A549 (cell line): ENCODE measurements around the gene TCTN1. TPM values are rescaled to one million over a fixed set of nuclear protein-coding genes. Genes with fewer than 3 reads are reported as not detected.

Source experiments
- ATAC-seq, 2 experiments: fragments of 200-7000 bp in 1 of 2; fragments of >200 bp in 1 of 2; cut with Nextera tagmentation in 1 of 2; cut with Tn5 transposase in 1 of 2; 3 replicates each; pipeline versions ENCODE4 v1.8.0 to v1.9.1; 2018 to 2020; ENCODE audit warnings: mild to moderate bottlenecking in 1 of 2, moderate library complexity in 1 of 2
- CTCF ChIA-PET: fragments of 300-600 bp; sonication (Branson Sonifier 250); formaldehyde crosslinking; extraction: SDS; loops from one replicate; lab custom pipeline; 2021; ENCODE audit warnings: antibody characterized with exemption, inconsistent platforms; lab: Yijun Ruan, JAX
- POLR2A ChIA-PET: fragments of 350-600 bp; formaldehyde crosslinking; extraction: SDS; loops from one replicate; lab custom pipeline; 2021; ENCODE audit warnings: antibody characterized with exemption, inconsistent platforms; lab: Yijun Ruan, JAX
- DNase-seq, 2 experiments: peaks; one replicate each; pipeline versions ENCODE4 v3.0.0 to v3.0.0-alpha.2; 2011 to 2016; ENCODE audit warnings: low read depth in 1 of 2, low spot score in 1 of 2
- FAIRE-seq: peaks from 2 replicates; lab custom pipeline; 2011; peaks lifted over from hg19 to GRCh38; lab: Jason Lieb, UNC
- H3K27ac ChIP-seq, 2 experiments: fragments of >200 bp; sonication (Bioruptor Twin); formaldehyde crosslinking; 3 replicates each; pipeline ENCODE4 v1.5.1; 2016 to 2017
- H3K4me1 ChIP-seq: fragments of >200 bp; sonication (Bioruptor Twin); formaldehyde crosslinking; 3 replicates; pipeline ENCODE4 v1.6.1; 2016
- H3K4me2 ChIP-seq: fragments of >200 bp; sonication (Bioruptor Twin); formaldehyde crosslinking; 3 replicates; pipeline ENCODE4 v1.6.1; 2016
- H3K4me3 ChIP-seq: fragments of >200 bp; sonication (Bioruptor Twin); formaldehyde crosslinking; 3 replicates; pipeline ENCODE4 v1.5.1; 2016
- H3K9me3 ChIP-seq: fragments of >200 bp; sonication (Bioruptor Twin); formaldehyde crosslinking; 3 replicates; pipeline ENCODE4 v1.6.1; 2016
- CBX8 ChIP-seq: fragments of 200-600 bp; sonication (generic); IDR thresholded peaks from 2 replicates; pipeline ENCODE4 v1.6.1; 2016
- CHD2 ChIP-seq: fragments of 150-350 bp; IDR thresholded peaks from 2 replicates; pipeline ENCODE4 v1.6.1; 2014; ENCODE audit warnings: low read length; ENCODE audit not compliant: partially characterized antibody
- EHF ChIP-seq: fragments of 250-450 bp; sonication (Bioruptor Pico); IDR thresholded peaks from 2 replicates; pipeline ENCODE4 v1.5.0; 2020; ENCODE audit warnings: mild to moderate bottlenecking
- EP300 ChIP-seq, 2 experiments: fragments of >200 bp; sonication (Bioruptor Twin); formaldehyde crosslinking; IDR thresholded peaks; 2 replicates in 1 of 2; 3 replicates in 1 of 2; pipeline ENCODE4 v1.6.1; 2016 to 2017
- ESRRA ChIP-seq: fragments of 150-350 bp; IDR thresholded peaks from 2 replicates; pipeline ENCODE4 v1.6.1; 2014; ENCODE audit warnings: mild to moderate bottlenecking, low read length, borderline replicate concordance
- FOXS1 ChIP-seq: fragments of 250-450 bp; sonication (Bioruptor Pico); IDR thresholded peaks from 2 replicates; pipeline ENCODE4 v1.5.0; 2020; ENCODE audit warnings: mild to moderate bottlenecking, moderate library complexity
- HES2 ChIP-seq: fragments of >200 bp; sonication (Bioruptor Twin); formaldehyde crosslinking; IDR thresholded peaks from 2 replicates; pipeline ENCODE4 v1.6.1; 2016
- HMGXB4 ChIP-seq: fragments of 250-450 bp; sonication (Bioruptor Pico); IDR thresholded peaks from 2 replicates; pipeline ENCODE4 v1.5.0; 2021; ENCODE audit warnings: mild to moderate bottlenecking, moderate library complexity, borderline replicate concordance
- HOXB5 ChIP-seq: fragments of 250-450 bp; sonication (Bioruptor Pico); IDR thresholded peaks from 2 replicates; pipeline ENCODE4 v1.5.0; 2020; ENCODE audit warnings: mild to moderate bottlenecking, moderate library complexity
- JUNB ChIP-seq: fragments of >200 bp; sonication (Bioruptor Twin); formaldehyde crosslinking; IDR thresholded peaks from 2 replicates; pipeline ENCODE4 v1.6.1; 2016
- KDM5A ChIP-seq: fragments of 200-600 bp; sonication (generic); IDR thresholded peaks from 2 replicates; pipeline ENCODE4 v1.6.1; 2016; ENCODE audit warnings: antibody characterized with exemption, mild to moderate bottlenecking
- MAFK ChIP-seq: fragments of 450-650 bp; IDR thresholded peaks from 2 replicates; pipeline ENCODE4 v1.6.1; 2014; ENCODE audit not compliant: partially characterized antibody
- MAX ChIP-seq: IDR thresholded peaks from 2 replicates; pipeline ENCODE4 v1.6.1; 2012
- NFE2L2 ChIP-seq: fragments of 150-350 bp; conservative IDR thresholded peaks from 2 replicates; pipeline ENCODE4 v1.6.1; 2014; ENCODE audit warnings: low read length
- RARB ChIP-seq: fragments of 250-450 bp; sonication (Bioruptor Pico); IDR thresholded peaks from 2 replicates; pipeline ENCODE4 v1.8.0; 2021; ENCODE audit warnings: mild to moderate bottlenecking, moderate library complexity
- RNF2 ChIP-seq: fragments of 200-600 bp; sonication (generic); IDR thresholded peaks from 2 replicates; pipeline ENCODE4 v1.6.1; 2016; ENCODE audit warnings: low read depth, mild to moderate bottlenecking, antibody characterized with exemption, moderate library complexity, borderline replicate concordance
- SREBF2 ChIP-seq: fragments of 450-650 bp; IDR thresholded peaks from 2 replicates; pipeline ENCODE4 v1.6.1; 2014; ENCODE audit warnings: mild to moderate bottlenecking, moderate library complexity
- TP53 ChIP-seq: fragments of 250-450 bp; sonication (Bioruptor Pico); IDR thresholded peaks from 2 replicates; pipeline ENCODE4 v1.5.0; 2021; ENCODE audit warnings: mild to moderate bottlenecking, moderate library complexity
- ZNF302 ChIP-seq: fragments of 250-450 bp; sonication (Bioruptor Pico); IDR thresholded peaks from 2 replicates; pipeline ENCODE4 v1.9.0; 2021; ENCODE audit warnings: inconsistent platforms, mild to moderate bottlenecking, moderate library complexity
- ZSCAN20 ChIP-seq: fragments of 250-450 bp; sonication (Bioruptor Pico); IDR thresholded peaks from 2 replicates; pipeline ENCODE4 v1.8.0; 2022; ENCODE audit warnings: mild to moderate bottlenecking, moderate library complexity
- WGBS: methylation state at CpG from one replicate; pipeline ENCODE4 v1.1.6; 2017; ENCODE audit errors: missing lambda C conversion rate; 5-methylcytosine and 5-hydroxymethylcytosine counted together
- polyA plus RNA-seq, 4 experiments: library from polyadenylated mRNA; depleted of rRNA in 3 of 4; stranded (reverse); fragments of >200 nt; fragmentation: RNase III in 1 of 4; extraction: RNeasy Plus Mini Kit Qiagen cat#74134 plus additional on column Dnase treatment in 1 of 4; gene quantifications; 2 replicates in 3 of 4; 3 replicates in 1 of 4; pipeline ENCODE4 v1.2.3, GENCODE V29; 2011 to 2017

TCTN1 gene
- polyA plus RNA-seq, 2 of the 4 experiments (the other 2 are of a cell fraction) = 26.5 to 56.9 TPM

GRCh38 chr12:110686294-110686903 is 72.5 kb downstream of the TCTN1 start (continued):
- TF ChIP-seq ZSCAN20 (CRISPR knock-in tag) = no peak
- no peak for TF ChIP-seq HOXB5 (CRISPR knock-in tag)
- TF ChIP-seq ESRRA = no peak

GRCh38 chr12:110687396-110688169 is 73.7 kb downstream of the TCTN1 start:
- H3K4me3 ChIP-seq = no peak overlapping the region
- no peak overlapping the region for H3K27ac ChIP-seq
- H3K9me3 ChIP-seq = no peaks in the 10 kb centered on the region
- ChIA-PET CTCF (interaction anchor here (1.3 kb wide), 1 partner anchor 135 kb away, joined by 3 read pairs; no protein-coding TSS in a partner anchor), POLR2A (no interaction called here)
- no peak overlapping the region; the same call in 2 of the 3 replicates for H3K4me2 ChIP-seq
- FAIRE-seq (no peak), ATAC-seq (peak in 1 of 2 experiments; percentile 18; a peak in 1 of 6 replicates), DNase-seq (no peak)
- H3K4me1 ChIP-seq = 0 out of 3 replicates have a peak, but pooled peaks cover 4% of the 10 kb centered on the region
- no peak for TF ChIP-seq TP53 (CRISPR knock-in tag)
- no peak for TF ChIP-seq HES2
- TF ChIP-seq JUNB = no peak
- TF ChIP-seq RARB (CRISPR knock-in tag) = no peak
- TF ChIP-seq ZNF302 (CRISPR knock-in tag) = no peak
- TF ChIP-seq HMGXB4 (CRISPR knock-in tag) = no peak
- no peak for TF ChIP-seq RNF2
- no peak for TF ChIP-seq ESRRA
- TF ChIP-seq NFE2L2 = no peak
- TF ChIP-seq CBX8 = no peak
- no peak for TF ChIP-seq MAX
- TF ChIP-seq, all 56 proteins: peak for 0
- WGBS = 87% methylated on average over 15 of the region's 15 CpGs

- peak; percentile 77 to 78; a peak in 5 of 6 replicates for ATAC-seq
- H3K4me3 ChIP-seq = peak within 1 kb of the TSS; percentile 49
- 0 out of 3 replicates have a peak, but pooled peaks cover 4% of the 10 kb centered on the region for H3K4me1 ChIP-seq
- H3K9me3 ChIP-seq = no peaks in the 10 kb centered on the region
- CTCF ChIA-PET = no interaction called here
- peak within 1 kb of the TSS; percentile 26 to 77; a peak in 4 of 6 replicates for H3K27ac ChIP-seq
- TF ChIP-seq KDM5A (no peak), EP300 (IDR thresholded peaks at IDR 0.05) (no peak), MAX (no peak), HMGXB4 (CRISPR knock-in tag) (no peak), ESRRA (no peak), MAFK (no peak), CHD2 (no peak), JUNB (no peak), FOXS1 (no peak), TP53 (CRISPR knock-in tag) (no peak), EHF (no peak), SREBF2 (no peak)
- TF ChIP-seq, all 56 proteins: peak for 0
- WGBS = 45% methylated on average over 12 of the region's 64 CpGs
- H3K4me2 ChIP-seq = peak within 1 kb of the TSS; percentile 98
- DNase-seq (no peak), FAIRE-seq (no peak)
- POLR2A ChIA-PET = no interaction called here
Observed at GRCh38 chr12:110688446-110689280, 74.7 kb downstream of the TCTN1 start, which contains the start of gene HVCN1. Gene HVCN1, minus strand, starts transcription at chr12:110689115. Its CDS starts 5,870 bp downstream, at chr12:110683245.
